Activated T-helper 2 cell treated with anti-CD3 and anti-CD28 coated beads, Interferon-gamma antibody, Interleukin-2, Interleukin-4, amounts not matched to agents 10 μg/mL and 5 μg/mL and 100 μg/mL, durations not matched to agents 14 hours and 24 hours and 36 hours (primary cell): ENCODE measurements around the gene DLG1. TPM values are rescaled to one million over a fixed set of nuclear protein-coding genes. Genes with fewer than 3 reads are reported as not detected.

Experiments
- DNase-seq: peaks from one replicate; pipeline ENCODE4 v3.0.0; 2021; ENCODE audit warnings: low spot score
- H3K27ac Mint-ChIP-seq: one replicate; pipeline ENCODE4 v1.8.0; 2021; ENCODE audit warnings: mixed read lengths
- H3K27me3 Mint-ChIP-seq: one replicate; pipeline ENCODE4 v1.8.0; 2021; ENCODE audit warnings: low read depth, mixed read lengths
- H3K36me3 Mint-ChIP-seq: one replicate; pipeline ENCODE4 v1.8.0; 2021; ENCODE audit warnings: low read depth, mixed read lengths
- H3K4me1 Mint-ChIP-seq: one replicate; pipeline ENCODE4 v1.8.0; 2021; ENCODE audit warnings: low read depth, mixed read lengths
- H3K4me3 Mint-ChIP-seq: one replicate; pipeline ENCODE4 v1.8.0; 2021; ENCODE audit warnings: low read depth, mild to moderate bottlenecking, moderate library complexity, mixed read lengths
- H3K9me3 Mint-ChIP-seq: one replicate; pipeline ENCODE4 v1.8.0; 2021; ENCODE audit warnings: mixed read lengths
- intact Hi-C: fragments of 100-400 bp; cut with micrococcal nuclease; formaldehyde crosslinking; loops from one replicate; pipeline ENCODE4 v1.15.1; 2023
- total RNA-seq: library from RNA; stranded (reverse); gene quantifications from 2 replicates; pipeline ENCODE4 v1.2.3, GENCODE V29; 2022

DLG1 gene
- total RNA-seq, 1 donor from 2014 or later: 77.5 TPM

DNA sequence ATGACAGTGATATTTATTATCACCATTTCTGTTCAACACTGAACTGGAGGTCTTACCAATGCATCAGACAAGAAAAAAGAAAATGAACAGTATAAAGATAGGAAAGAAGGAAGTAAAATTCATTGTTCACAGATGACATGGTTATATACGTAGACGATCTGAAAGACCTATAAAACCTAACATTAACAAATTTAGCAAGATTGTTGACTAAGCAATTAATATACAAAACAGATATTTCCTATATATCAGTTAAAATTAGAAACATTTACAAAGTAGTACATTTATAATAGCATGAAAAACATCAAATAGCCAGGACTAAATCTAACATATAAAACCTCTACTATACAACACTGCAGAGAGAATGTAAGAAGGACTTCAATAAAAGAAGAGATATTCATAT, 176.0 kb downstream of the DLG1 start:
- peaks cover 4% of the 10 kb centered on the region for H3K4me1 Mint-ChIP-seq
- DNase-seq: no peak
- H3K4me3 Mint-ChIP-seq: no peak overlapping the region
- H3K27me3 Mint-ChIP-seq: no peaks in the 10 kb centered on the region
- peaks cover 23% of the 10 kb centered on the region for H3K36me3 Mint-ChIP-seq
- no peaks in the 10 kb centered on the region for H3K9me3 Mint-ChIP-seq
- intact Hi-C loops: no loop called here
- no peak overlapping the region for H3K27ac Mint-ChIP-seq

DNA sequence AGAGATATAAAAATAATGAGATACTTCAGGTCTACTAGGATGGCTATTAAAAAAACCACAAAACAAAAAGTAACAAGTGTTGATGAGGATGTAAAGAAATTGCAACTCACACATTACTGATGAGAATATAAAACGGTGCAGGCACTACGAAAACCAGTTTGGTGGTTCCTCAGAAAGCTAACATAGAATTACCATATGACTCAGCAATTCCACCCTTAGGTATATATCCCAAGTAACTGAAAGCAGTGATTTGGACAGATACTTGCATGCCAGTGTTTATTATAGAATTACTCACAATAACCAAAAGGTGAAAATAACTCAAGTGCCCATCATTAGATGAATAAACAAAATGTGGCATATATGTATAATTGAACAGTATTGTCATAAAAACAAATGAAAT, 181.3 kb downstream of the DLG1 start:
- H3K4me3 Mint-ChIP-seq: no peak overlapping the region
- DNase-seq: no peak
- peaks cover 6% of the 10 kb centered on the region for H3K4me1 Mint-ChIP-seq
- no peaks in the 10 kb centered on the region for H3K27me3 Mint-ChIP-seq
- intact Hi-C loops: no loop called here
- H3K36me3 Mint-ChIP-seq: peaks cover 28% of the 10 kb centered on the region
- no peaks in the 10 kb centered on the region for H3K9me3 Mint-ChIP-seq
- H3K27ac Mint-ChIP-seq: no peak overlapping the region

DNA sequence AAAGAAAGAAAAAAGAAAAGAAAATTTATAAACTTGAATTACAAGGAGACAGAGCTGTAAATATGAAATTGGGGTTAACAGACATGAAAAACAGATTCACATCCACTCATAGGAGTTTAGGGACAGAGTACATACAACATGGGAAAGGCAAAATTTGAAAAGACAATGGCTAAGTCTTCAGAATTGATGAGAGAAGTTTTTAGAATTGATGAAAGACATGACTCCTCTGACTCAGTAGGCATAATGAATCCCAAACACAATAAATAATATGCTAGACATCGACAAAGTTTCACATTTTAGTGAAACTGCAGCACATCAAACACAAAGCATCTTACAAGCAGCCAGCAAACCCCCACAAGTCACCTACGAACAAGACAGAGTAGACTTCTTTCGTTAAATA, 184.4 kb downstream of the DLG1 start:
- H3K4me1 Mint-ChIP-seq: peaks cover 8% of the 10 kb centered on the region
- no peak overlapping the region for H3K27ac Mint-ChIP-seq
- H3K4me3 Mint-ChIP-seq: no peak overlapping the region
- peaks cover 52% of the 10 kb centered on the region for H3K36me3 Mint-ChIP-seq
- peaks cover 9% of the 10 kb centered on the region for H3K9me3 Mint-ChIP-seq
- intact Hi-C loops: no loop called here
- no peaks in the 10 kb centered on the region for H3K27me3 Mint-ChIP-seq
- DNase-seq: no peak

DNA sequence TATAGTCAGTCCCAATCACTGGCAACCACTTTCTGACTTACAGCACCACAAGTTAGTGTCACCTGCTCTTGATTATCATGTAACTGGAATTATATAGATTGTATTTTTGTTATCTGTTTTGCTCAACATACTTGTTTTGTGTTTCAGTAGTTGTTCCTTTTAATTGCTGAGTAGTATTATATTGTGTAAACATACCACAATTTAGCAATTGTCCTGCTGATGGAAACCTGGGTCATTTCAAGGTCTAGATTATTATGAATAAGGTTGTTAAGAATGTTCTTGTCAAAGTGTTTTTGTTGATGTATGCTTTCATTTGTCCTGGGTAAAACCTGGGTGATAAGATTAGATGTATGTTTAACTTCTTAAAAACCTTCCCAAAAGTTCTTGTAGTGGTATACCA, 186.7 kb downstream of the DLG1 start:
- H3K4me1 Mint-ChIP-seq: peaks cover 2% of the 10 kb centered on the region
- H3K9me3 Mint-ChIP-seq: peaks cover 9% of the 10 kb centered on the region
- no peak for DNase-seq
- intact Hi-C loops: no loop called here
- no peaks in the 10 kb centered on the region for H3K27me3 Mint-ChIP-seq
- peaks cover 59% of the 10 kb centered on the region for H3K36me3 Mint-ChIP-seq
- H3K4me3 Mint-ChIP-seq: no peak overlapping the region
- no peak overlapping the region for H3K27ac Mint-ChIP-seq

DNA sequence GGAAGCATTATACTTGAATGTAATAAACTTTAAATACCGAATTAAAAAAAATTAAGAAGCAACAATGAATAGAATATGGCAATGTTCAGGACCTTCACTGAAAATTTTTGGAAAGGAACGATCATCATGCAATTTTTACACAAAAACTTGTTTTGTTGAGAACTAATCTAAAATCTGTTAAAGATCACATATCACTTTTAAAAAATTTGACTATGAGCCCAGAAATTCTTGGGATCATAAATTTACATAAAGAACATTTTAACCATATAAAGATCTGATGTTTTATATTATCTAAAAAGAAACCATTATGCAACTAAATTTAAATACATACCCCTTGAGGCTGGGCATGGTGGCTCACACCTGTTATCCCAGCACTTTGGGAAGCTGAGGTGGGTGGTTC, 192.6 kb downstream of the DLG1 start:
- DNase-seq: no peak
- H3K9me3 Mint-ChIP-seq: peaks cover 9% of the 10 kb centered on the region
- H3K27ac Mint-ChIP-seq: no peak overlapping the region
- H3K4me3 Mint-ChIP-seq: no peak overlapping the region
- H3K4me1 Mint-ChIP-seq: peaks cover 2% of the 10 kb centered on the region
- peaks cover 47% of the 10 kb centered on the region for H3K36me3 Mint-ChIP-seq
- intact Hi-C loops: no loop called here
- H3K27me3 Mint-ChIP-seq: no peaks in the 10 kb centered on the region

DNA sequence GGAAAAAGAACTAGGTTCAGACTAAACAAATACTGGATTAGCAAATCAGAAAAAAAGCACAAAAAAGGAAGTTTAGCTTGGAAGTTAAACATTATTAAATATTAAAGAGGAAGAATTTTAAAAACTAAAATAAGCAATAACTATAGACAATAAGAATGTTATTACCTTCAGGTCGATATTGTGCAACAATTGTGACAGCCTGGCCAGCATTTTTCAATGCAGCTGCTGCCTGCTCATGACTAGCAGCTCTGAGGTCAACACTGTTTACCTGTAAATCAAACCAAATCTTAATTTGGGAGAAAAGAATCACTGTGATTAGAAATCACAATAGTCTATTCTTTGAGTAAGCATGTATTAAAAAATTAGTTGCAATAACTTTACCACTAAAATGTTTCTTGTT, 193.7 kb downstream of the DLG1 start:
- no peak overlapping the region for H3K27ac Mint-ChIP-seq
- H3K36me3 Mint-ChIP-seq: peaks cover 37% of the 10 kb centered on the region
- no peaks in the 10 kb centered on the region for H3K4me1 Mint-ChIP-seq
- no peaks in the 10 kb centered on the region for H3K27me3 Mint-ChIP-seq
- no peaks in the 10 kb centered on the region for H3K9me3 Mint-ChIP-seq
- intact Hi-C loops: no loop called here
- no peak overlapping the region for H3K4me3 Mint-ChIP-seq
- no peak for DNase-seq

DNA sequence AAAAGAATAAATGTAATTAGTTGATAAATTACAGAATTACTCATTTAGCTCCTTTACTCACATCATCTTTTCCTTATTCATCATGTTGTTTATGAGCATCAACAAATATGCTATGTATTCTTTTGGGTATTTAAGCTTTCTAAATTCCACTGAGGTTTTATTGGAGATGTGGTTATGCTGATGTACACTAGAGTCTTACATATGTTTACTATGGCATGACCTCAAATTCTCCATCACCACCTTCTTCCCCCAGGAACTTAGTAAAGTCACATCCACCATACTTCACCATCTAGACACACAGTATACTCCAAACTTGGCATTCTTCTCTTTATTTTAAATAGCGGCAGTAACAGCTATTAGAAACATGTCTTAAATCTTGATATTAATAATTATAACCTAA, 194.6 kb downstream of the DLG1 start:
- H3K9me3 Mint-ChIP-seq: no peaks in the 10 kb centered on the region
- H3K27ac Mint-ChIP-seq: no peak overlapping the region
- no peak for DNase-seq
- intact Hi-C loops: no loop called here
- H3K36me3 Mint-ChIP-seq: peaks cover 28% of the 10 kb centered on the region
- H3K4me1 Mint-ChIP-seq: no peaks in the 10 kb centered on the region
- no peaks in the 10 kb centered on the region for H3K27me3 Mint-ChIP-seq
- H3K4me3 Mint-ChIP-seq: no peak overlapping the region

DNA sequence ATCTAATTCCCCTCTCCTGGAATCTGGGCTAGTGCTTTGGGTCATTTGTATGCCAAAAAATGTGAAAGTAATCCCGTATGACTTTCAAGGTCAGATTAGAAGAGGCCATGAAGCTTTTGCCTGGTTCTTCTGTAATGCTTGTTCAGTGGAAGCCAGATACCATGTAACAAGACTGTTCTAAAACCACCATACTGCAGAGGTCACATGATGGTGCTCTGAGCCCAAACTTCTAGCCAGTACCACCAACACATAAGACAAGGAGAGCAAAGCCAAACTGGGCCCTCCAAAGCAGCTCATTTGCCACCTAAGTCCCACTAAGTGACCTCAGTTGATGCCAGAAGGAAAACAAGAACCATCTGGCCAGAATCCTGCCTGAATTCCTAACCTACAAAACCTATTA, 204.5 kb downstream of the DLG1 start:
- Mint-ChIP-seq H3K4me3 (no peak overlapping the region), H3K36me3 (peaks cover 18% of the 10 kb centered on the region), H3K27me3 (no peaks in the 10 kb centered on the region), H3K4me1 (peaks cover 2% of the 10 kb centered on the region), H3K9me3 (no peaks in the 10 kb centered on the region), H3K27ac (no peak overlapping the region)
- no peak for DNase-seq
- intact Hi-C loops: no loop called here

DNA sequence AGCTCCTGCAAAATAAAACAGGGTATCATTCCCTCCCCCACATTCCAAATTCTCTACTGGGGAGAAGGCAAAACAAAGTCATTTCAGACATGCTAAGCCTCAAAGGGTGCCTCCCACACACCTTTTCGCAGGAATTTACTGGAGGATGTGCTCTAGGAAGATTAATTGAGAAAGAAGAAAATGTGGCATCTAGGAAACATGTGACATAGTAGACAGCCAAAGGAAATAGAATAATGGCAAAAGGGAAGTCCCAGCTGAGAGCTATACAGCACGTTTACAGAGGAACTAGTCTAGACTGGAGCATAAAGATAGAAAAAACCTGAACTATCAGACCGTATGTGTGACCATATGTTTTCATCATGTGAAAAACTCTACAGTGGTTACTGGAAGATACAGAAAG, 210.0 kb downstream of the DLG1 start:
- H3K36me3 Mint-ChIP-seq: peaks cover 30% of the 10 kb centered on the region
- H3K4me3 Mint-ChIP-seq: no peak overlapping the region
- intact Hi-C loops: no loop called here
- H3K4me1 Mint-ChIP-seq: peaks cover 16% of the 10 kb centered on the region
- H3K9me3 Mint-ChIP-seq: no peaks in the 10 kb centered on the region
- no peak overlapping the region for H3K27ac Mint-ChIP-seq
- no peak for DNase-seq
- H3K27me3 Mint-ChIP-seq: no peaks in the 10 kb centered on the region

DNA sequence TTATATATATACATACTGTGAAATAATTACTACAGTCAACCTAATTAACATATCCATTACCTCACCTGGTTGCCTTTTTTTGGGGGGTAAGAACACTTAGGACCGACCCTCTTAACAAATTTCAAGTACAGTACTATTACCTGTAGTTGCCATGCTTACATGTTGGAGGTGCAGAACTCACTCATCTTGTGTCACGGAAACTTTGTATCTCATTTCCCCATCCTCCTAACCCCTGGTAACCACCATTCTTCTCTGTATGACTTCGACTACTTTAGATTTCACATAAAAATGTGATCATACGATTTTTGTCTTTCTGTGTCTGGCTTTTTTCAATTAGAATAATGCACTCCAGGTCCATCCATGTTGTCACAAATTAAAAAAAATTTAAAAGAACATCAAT, 213.3 kb downstream of the DLG1 start:
- Mint-ChIP-seq H3K27me3 (no peaks in the 10 kb centered on the region), H3K9me3 (no peaks in the 10 kb centered on the region), H3K4me3 (no peak overlapping the region), H3K4me1 (peaks cover 16% of the 10 kb centered on the region), H3K36me3 (peaks cover 32% of the 10 kb centered on the region), H3K27ac (no peak overlapping the region)
- no peak for DNase-seq
- intact Hi-C loops: no loop called here

DNA sequence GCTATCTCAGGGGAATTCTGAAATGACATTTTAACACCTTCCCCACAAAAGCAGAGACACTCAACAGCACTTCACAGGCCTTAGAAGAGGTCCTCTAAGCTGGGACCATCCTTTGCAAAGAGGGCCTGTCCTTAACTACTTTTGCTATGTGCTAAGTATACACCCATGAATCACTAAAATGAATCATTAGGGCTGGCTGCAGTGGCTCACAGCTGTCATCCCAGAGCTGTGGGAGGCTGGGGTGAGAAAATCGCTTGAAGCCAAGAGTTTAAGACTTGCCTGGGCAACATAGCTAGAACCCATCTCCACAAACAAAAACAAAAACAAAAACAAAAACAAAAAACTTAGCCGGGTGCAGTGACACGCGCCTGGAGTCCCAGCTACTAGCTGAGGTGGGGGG, 214.9 kb downstream of the DLG1 start:
- Mint-ChIP-seq H3K27ac (no peak overlapping the region), H3K4me1 (peaks cover 11% of the 10 kb centered on the region), H3K4me3 (no peak overlapping the region), H3K9me3 (no peaks in the 10 kb centered on the region), H3K27me3 (no peaks in the 10 kb centered on the region), H3K36me3 (peaks cover 28% of the 10 kb centered on the region)
- intact Hi-C loops: no loop called here
- DNase-seq: no peak

DNA sequence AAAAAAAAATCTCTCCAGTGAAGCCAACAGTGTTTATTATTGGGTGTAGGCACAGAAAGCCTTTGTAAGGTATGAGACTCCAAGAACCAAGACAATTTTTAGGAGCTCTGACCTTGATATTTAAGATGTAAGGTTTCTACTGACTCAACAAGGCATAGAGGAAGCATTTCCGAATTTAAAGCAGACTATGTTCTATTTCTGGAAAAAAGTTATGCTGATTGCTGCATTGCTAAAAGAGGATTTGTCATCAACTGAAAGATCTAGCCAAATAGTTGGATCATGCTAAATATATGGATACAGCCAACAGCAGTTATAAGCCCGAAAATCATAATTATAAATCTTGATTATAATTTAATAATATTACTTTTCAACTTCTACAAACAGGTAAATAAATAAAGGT, 215.5 kb downstream of the DLG1 start:
- Mint-ChIP-seq H3K27me3 (no peaks in the 10 kb centered on the region), H3K4me3 (no peak overlapping the region), H3K4me1 (peaks cover 10% of the 10 kb centered on the region), H3K36me3 (peaks cover 26% of the 10 kb centered on the region), H3K9me3 (no peaks in the 10 kb centered on the region), H3K27ac (no peak overlapping the region)
- intact Hi-C loops: no loop called here
- DNase-seq: no peak

DNA sequence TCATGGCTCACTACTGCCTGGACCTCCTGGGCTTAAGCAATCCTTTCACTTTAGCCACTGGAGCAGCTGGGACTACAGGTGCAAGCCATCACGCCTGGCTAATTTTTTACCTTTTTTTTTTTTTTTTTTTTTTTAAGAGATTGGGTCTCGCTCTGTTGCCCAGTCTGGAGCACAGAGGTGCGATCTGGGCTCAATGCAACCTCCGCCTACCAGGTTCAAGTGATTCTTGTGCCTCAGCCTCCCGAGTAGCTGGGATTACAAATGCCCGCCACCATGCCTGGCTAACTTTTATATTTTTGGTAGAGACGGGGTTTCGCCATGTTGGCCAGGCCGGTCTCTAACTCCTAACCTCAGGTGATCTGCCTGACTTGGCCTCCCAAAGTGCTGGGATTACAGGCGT, 218.1 kb downstream of the DLG1 start:
- H3K27ac Mint-ChIP-seq: no peak overlapping the region
- peaks cover 23% of the 10 kb centered on the region for H3K36me3 Mint-ChIP-seq

DNA sequence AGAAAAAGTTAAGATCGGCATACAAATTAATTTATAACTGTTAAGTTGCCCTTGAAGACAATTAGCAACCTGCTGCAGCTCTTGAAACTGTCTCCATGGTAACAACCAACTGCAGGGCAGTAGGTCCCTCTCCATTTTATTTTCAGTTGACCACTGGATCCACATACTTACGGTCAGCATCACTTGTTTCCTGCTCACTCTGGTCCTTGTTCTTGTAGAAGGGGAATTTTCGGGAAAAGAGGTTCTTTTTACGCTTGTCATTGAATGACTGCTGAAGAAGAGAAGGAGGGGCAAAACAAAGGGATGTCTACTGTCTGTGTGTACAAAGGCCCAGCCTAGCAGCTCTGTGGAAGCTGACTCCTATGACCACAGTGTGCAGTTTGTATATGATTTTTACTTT, 222.0 kb downstream of the DLG1 start:
- no peak for DNase-seq
- Mint-ChIP-seq H3K4me3 (no peak overlapping the region), H3K4me1 (no peaks in the 10 kb centered on the region), H3K36me3 (peaks cover 20% of the 10 kb centered on the region), H3K27me3 (no peaks in the 10 kb centered on the region), H3K9me3 (no peaks in the 10 kb centered on the region), H3K27ac (no peak overlapping the region)
- intact Hi-C loops: no loop called here

More for the DNA sequence above, 218.1 kb downstream of the DLG1 start:
- intact Hi-C loops: no loop called here
- DNase-seq: no peak
- peaks cover 7% of the 10 kb centered on the region for H3K4me1 Mint-ChIP-seq
- no peaks in the 10 kb centered on the region for H3K9me3 Mint-ChIP-seq
- H3K27me3 Mint-ChIP-seq: no peaks in the 10 kb centered on the region
- no peak overlapping the region for H3K4me3 Mint-ChIP-seq
